ENCODE results near the gene HLA-G. TPM values are rescaled to one million over a fixed set of nuclear protein-coding genes. Genes with fewer than 3 reads are reported as not detected.

The HLA-G gene
- total and polyA plus RNA-seq, 12 donors: 0.14 to 1.6 (median 0.41) TPM; not detected in 6

GRCh38 chr6:29858006-29858405, 30.4 kb downstream of the HLA-G start:
- Histone ChIP-seq H3K4me3 (no peak overlapping the region), H3K9me3 (replicated peaks in 1 of 3) (no peaks in the 10 kb centered on the region), H3K36me3 (replicated peaks in 1 of 2) (no peaks in the 10 kb centered on the region), H3K27ac (no peak overlapping the region), H3K27me3 (no peaks in the 10 kb centered on the region), H3K4me1 (replicated peaks in 1 of 2) (no peaks in the 10 kb centered on the region)
- TF ChIP-seq POLR2A (IDR thresholded peaks at IDR 0.05) (no peak), CTCF (IDR thresholded peaks at IDR 0.05) (no peak)
- intact Hi-C loops (cut with DNase I): no loop called here
- WGBS, 4 donors: 54 to 70% (median 65%) methylated on average over 1 of the region's 1 CpG
- no peak for DNase-seq

GRCh38 chr6:29861521-29862255, 34.1 kb downstream of the HLA-G start:
- intact Hi-C loops (cut with DNase I): no loop called here
- no peak for DNase-seq
- H3K27me3 ChIP-seq: peaks cover 7% of the 10 kb centered on the region
- no peak overlapping the region for H3K4me3 ChIP-seq
- H3K9me3 ChIP-seq (replicated peaks in 1 of 3): no peaks in the 10 kb centered on the region
- no peaks in the 10 kb centered on the region for H3K4me1 ChIP-seq (replicated peaks in 1 of 2)
- 62 to 82% (median 71%) methylated on average over 6 of the region's 6 CpGs for WGBS, 4 donors
- no peak for TF ChIP-seq CTCF (IDR thresholded peaks at IDR 0.05)
- TF ChIP-seq POLR2A (IDR thresholded peaks at IDR 0.05): no peak
- H3K36me3 ChIP-seq (replicated peaks in 1 of 2): no peaks in the 10 kb centered on the region
- no peak overlapping the region for H3K27ac ChIP-seq

GRCh38 chr6:29864037-29864810, 36.6 kb downstream of the HLA-G start:
- Histone ChIP-seq H3K27ac (no peak overlapping the region), H3K36me3 (replicated peaks in 1 of 2) (no peaks in the 10 kb centered on the region), H3K4me3 (no peak overlapping the region), H3K27me3 (peaks cover 7% of the 10 kb centered on the region), H3K9me3 (replicated peaks in 1 of 3) (no peaks in the 10 kb centered on the region), H3K4me1 (replicated peaks in 1 of 2) (no peaks in the 10 kb centered on the region)
- intact Hi-C loops (cut with DNase I): no loop called here
- TF ChIP-seq POLR2A (IDR thresholded peaks at IDR 0.05): no peak
- TF ChIP-seq CTCF (IDR thresholded peaks at IDR 0.05): no peak
- DNase-seq: no peak
- 20 to 79% (median 42%) methylated on average over 3 to 24 of the region's 24 CpGs for WGBS, 4 donors

- Histone ChIP-seq H3K4me3 (no peak overlapping the region), H3K27me3 (peaks cover 7% of the 10 kb centered on the region), H3K27ac (no peak overlapping the region), H3K36me3 (replicated peaks in 1 of 2) (no peaks in the 10 kb centered on the region), H3K9me3 (replicated peaks in 1 of 3) (no peaks in the 10 kb centered on the region), H3K4me1 (replicated peaks in 1 of 2) (no peaks in the 10 kb centered on the region)
- 65 to 74% (median 69%) methylated on average over 1 of the region's 1 CpG for WGBS, 4 donors
- DNase-seq: no peak
- intact Hi-C loops (cut with DNase I): no loop called here
- TF ChIP-seq POLR2A (IDR thresholded peaks at IDR 0.05) (no peak), CTCF (IDR thresholded peaks at IDR 0.05) (no peak)
These were observed 38.0 kb downstream of the HLA-G start for GRCh38 chr6:29865631-29866030.
